Renal pelvis (tissue), 12 donors: ENCODE data around the gene SUPV3L1. TPM values are rescaled to one million over a fixed set of nuclear protein-coding genes. Genes with fewer than 3 reads are reported as not detected.
"Not testable (repeated sequence)": the region's sequence is repeated elsewhere in the genome, so short reads cannot be mapped to it uniquely, and the experiment has no call there.

Experiments used
- DNase-seq: peaks from one replicate; pipeline ENCODE4 v3.0.0-alpha.2; 2013
- long read RNA-seq, 16 experiments: transcript quantifications; one replicate each; lab custom pipeline, GENCODE V29; 2026
- polyA plus RNA-seq, 3 donors: library from polyadenylated mRNA; unstranded; fragments of 120-200 nt; gene quantifications; one replicate each; pipeline ENCODE4 v1.2.1, GENCODE V29; 2013; ENCODE audit not compliant: insufficient read length in 3 of 3

The SUPV3L1 gene
- polyA plus RNA-seq, result 10 to 100 TPM; 38.1 to 47.5 (median 39.8) TPM
- long read RNA-seq, donor 1, partial matches to known transcripts, result 0 of 5 reads
- long read RNA-seq, donor 1, other reads (novel, unspliced or antisense), result 0 of 5 reads
- long read RNA-seq, donor 2, partial matches to known transcripts, result 0 of 4 reads
- long read RNA-seq, donor 2, other reads (novel, unspliced or antisense), result 0 of 4 reads
- long read RNA-seq, donor 3, partial matches to known transcripts, result 0 of 3 reads
- long read RNA-seq, donor 3, other reads (novel, unspliced or antisense), result 0 of 3 reads
- long read RNA-seq, donor 4, transcript SUPV3L1-201 (15 exons, 2,484 nt), result major isoform, 5 of 7 reads
- long read RNA-seq, donor 4, partial matches to known transcripts, result 0 of 7 reads
- long read RNA-seq, donor 4, other reads (novel, unspliced or antisense), result 0 of 7 reads
- long read RNA-seq, donor 5, partial matches to known transcripts, result 0 of 2 reads
- long read RNA-seq, donor 5, other reads (novel, unspliced or antisense), result 0 of 2 reads
- long read RNA-seq, donor 6, transcript SUPV3L1-201 (15 exons, 2,484 nt), result major isoform, 6 of 7 reads
- long read RNA-seq, donor 6, partial matches to known transcripts, result 0 of 7 reads
- long read RNA-seq, donor 6, other reads (novel, unspliced or antisense), result 0 of 7 reads
- long read RNA-seq, donor 7, transcript SUPV3L1-201 (15 exons, 2,484 nt), result major isoform, 5 of 12 reads
- long read RNA-seq, donor 7, partial matches to known transcripts, result 7 of 12 reads
- long read RNA-seq, donor 7, other reads (novel, unspliced or antisense), result 0 of 12 reads
- long read RNA-seq, donor 8, partial matches to known transcripts, result 0 of 1 reads
- long read RNA-seq, donor 8, other reads (novel, unspliced or antisense), result 0 of 1 reads
- long read RNA-seq, donor 9, partial matches to known transcripts, result 0 of 5 reads
- long read RNA-seq, donor 9, other reads (novel, unspliced or antisense), result 0 of 5 reads
- long read RNA-seq, donor 10, partial matches to known transcripts, result 0 of 5 reads
- long read RNA-seq, donor 10, other reads (novel, unspliced or antisense), result 0 of 5 reads
- long read RNA-seq, donor 11, transcript SUPV3L1-201 (15 exons, 2,484 nt), result major isoform, 7 of 7 reads
- long read RNA-seq, donor 11, partial matches to known transcripts, result 0 of 7 reads
- long read RNA-seq, donor 11, other reads (novel, unspliced or antisense), result 0 of 7 reads
- long read RNA-seq, donor 12, transcript SUPV3L1-201 (15 exons, 2,484 nt), result major isoform, 6 of 11 reads
- long read RNA-seq, donor 12, partial matches to known transcripts, result 0 of 11 reads
- long read RNA-seq, donor 12, other reads (novel, unspliced or antisense), result 0 of 11 reads
- long read RNA-seq, donor 13, partial matches to known transcripts, result 0 of 5 reads
- long read RNA-seq, donor 13, other reads (novel, unspliced or antisense), result 0 of 5 reads
- long read RNA-seq, donor 14, result 0 reads
- long read RNA-seq, donor 15, partial matches to known transcripts, result 5 of 9 reads
- long read RNA-seq, donor 15, other reads (novel, unspliced or antisense), result 0 of 9 reads
- long read RNA-seq, donor 16, partial matches to known transcripts, result 0 of 4 reads
- long read RNA-seq, donor 16, other reads (novel, unspliced or antisense), result 0 of 4 reads

GRCh38 chr10:69179743-69180524, at the start of gene SUPV3L1:
SUPV3L1 (plus strand) TSS chr10:69180234; CDS start chr10:69180292, 58 bp downstream.
- DNase-seq, result peak; percentile 96

- DNase-seq, result no peak
These were observed 49.8 kb upstream of the SUPV3L1 start for GRCh38 chr10:69130251-69130650.

- no peak for DNase-seq
These were observed 40.1 kb upstream of the SUPV3L1 start for GRCh38 chr10:69139961-69140360.

GRCh38 chr10:69141304-69141703, 38.7 kb upstream of the SUPV3L1 start:
- DNase-seq, result no peak

GRCh38 chr10:69142074-69142473, 38.0 kb upstream of the SUPV3L1 start:
- DNase-seq, result not testable (repeated sequence)

- no peak for DNase-seq
These were observed 37.1 kb upstream of the SUPV3L1 start for GRCh38 chr10:69142983-69143382.

GRCh38 chr10:69145329-69145728, 34.7 kb upstream of the SUPV3L1 start:
- DNase-seq, result no peak

- DNase-seq, result no peak
These were observed 34.2 kb upstream of the SUPV3L1 start for GRCh38 chr10:69145864-69146263.

- DNase-seq, result no peak
These were observed 33.3 kb upstream of the SUPV3L1 start for GRCh38 chr10:69146759-69147158.

GRCh38 chr10:69151984-69152383, 28.1 kb upstream of the SUPV3L1 start:
- no peak for DNase-seq

- no peak for DNase-seq
These were observed 26.8 kb upstream of the SUPV3L1 start for GRCh38 chr10:69153227-69153626.

- no peak for DNase-seq
These were observed 19.2 kb upstream of the SUPV3L1 start for GRCh38 chr10:69160809-69161241.

- no peak for DNase-seq
These were observed 11.5 kb upstream of the SUPV3L1 start for GRCh38 chr10:69168493-69168892.

GRCh38 chr10:69172241-69172982, 7.6 kb upstream of the SUPV3L1 start:
- DNase-seq, result no peak

- not testable (repeated sequence) for DNase-seq
These were observed 4.7 kb upstream of the SUPV3L1 start for GRCh38 chr10:69175326-69175725.

GRCh38 chr10:69176823-69177222, 3.2 kb upstream of the SUPV3L1 start:
- no peak for DNase-seq

- DNase-seq, result no peak
These were observed 818 bp upstream of the SUPV3L1 start for GRCh38 chr10:69179089-69179742.

GRCh38 chr10:69180525-69181204, 631 bp downstream of the SUPV3L1 start:
- DNase-seq, result peak; percentile 2
